AML-193 (cell line): ENCODE results near the gene PIP5KL1.

Experiments
- DNase-seq, 2 experiments: peaks; one replicate each; lab custom pipeline; 2025; lab: John Stamatoyannopoulos, UW

PIP5KL1 gene

DNA sequence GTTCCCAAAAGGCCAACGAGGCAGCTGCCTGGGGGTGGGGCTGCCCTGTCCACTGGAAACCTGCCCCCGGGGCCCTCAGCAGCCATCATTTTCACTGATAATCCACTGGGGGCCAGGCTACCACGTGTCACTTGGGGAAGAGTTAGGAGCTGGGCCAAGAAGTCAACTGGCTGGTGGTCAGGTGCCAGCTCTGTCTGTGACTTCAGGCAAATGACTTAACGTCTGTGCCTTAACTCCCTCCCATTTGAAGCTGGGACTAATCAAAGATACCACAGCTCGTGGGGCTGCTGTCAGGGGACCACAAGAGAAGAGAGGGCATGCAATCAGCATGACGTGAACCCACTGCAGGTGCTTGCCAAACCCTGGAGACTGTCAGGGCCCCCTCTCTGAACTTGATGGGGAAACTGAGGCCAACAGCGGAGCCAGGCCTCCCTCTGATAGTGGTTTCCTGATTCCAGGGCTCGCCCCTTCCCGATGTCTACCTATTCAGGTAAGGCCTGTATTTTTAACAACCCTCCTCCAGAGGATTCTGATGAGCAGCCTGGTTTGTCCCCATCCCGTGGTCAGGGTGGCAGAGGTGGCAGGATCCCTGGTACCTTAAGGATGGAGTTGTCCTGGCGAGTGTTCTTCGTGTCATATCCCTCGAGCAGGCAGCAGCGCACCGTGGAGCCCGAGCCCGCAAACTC is 19.4 kb upstream of the PIP5KL1 start:
- no peak for DNase-seq

GRCh38 chr9:127947841-127948710 is 17.5 kb upstream of the PIP5KL1 start:
- DNase-seq = no peak

DNA sequence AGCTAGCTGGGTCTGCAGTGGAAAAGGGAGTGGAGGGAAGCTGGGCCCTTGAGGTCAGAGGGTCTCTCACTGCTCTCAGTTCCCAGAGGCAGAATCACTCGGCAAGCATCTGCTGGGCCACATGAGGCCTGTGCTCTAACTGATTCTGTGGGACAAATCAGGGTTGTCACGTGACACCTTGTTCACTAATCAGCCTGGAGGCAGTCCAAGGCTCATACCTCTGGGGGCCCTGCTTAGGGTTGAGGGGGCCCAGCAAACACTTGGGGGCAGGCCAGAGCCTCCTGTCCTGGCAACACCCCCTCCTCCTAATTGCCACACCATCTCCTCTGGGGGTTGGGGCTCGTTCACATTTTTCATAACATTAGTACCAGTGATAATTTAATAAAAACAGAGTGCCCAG is 16.2 kb upstream of the PIP5KL1 start:
- DNase-seq = no peak

DNA sequence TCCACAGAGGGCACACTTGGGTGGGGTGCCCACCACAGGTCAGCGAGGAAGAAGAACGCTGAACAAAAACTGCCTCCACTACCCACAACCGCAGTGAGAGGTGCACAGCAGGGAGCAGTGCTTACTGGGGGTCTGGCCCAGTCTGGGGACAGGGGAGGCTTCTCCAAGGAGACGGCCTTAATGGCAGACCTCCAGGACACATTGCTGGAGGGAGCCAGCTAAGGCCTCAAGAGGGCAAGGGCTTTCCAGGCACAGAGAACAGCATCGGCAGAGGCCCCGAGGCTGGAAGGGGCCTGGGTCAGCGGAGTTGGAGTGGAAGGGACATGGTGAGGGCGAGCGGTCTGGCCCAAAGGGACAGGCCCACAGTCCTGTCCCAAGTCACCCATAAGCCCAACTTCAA is 15.4 kb upstream of the PIP5KL1 start:
- no peak for DNase-seq

DNA sequence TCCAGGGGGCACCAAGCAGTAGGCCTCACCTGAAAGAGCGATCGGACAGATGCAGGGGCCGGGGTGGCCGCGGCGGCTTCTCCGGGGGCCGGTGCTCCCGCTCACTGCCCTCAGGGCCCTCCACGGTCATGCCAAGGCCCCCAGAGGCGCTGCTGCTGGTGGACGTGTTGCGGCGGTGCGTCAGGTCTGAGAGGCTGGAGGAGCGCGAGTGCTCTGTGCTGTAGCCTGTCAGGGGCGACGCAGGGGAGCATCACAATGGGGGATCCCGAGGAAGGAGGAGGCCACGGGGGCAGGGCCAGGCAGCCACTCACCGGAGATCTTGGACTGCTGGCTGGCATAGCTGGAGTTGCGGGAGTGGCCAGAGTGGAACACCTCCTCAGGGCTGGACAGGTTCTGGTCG is 14.8 kb upstream of the PIP5KL1 start:
- DNase-seq = no peak

- no peak for DNase-seq
Observed at GRCh38 chr9:127944586-127945218, 14.1 kb upstream of the PIP5KL1 start.

DNA sequence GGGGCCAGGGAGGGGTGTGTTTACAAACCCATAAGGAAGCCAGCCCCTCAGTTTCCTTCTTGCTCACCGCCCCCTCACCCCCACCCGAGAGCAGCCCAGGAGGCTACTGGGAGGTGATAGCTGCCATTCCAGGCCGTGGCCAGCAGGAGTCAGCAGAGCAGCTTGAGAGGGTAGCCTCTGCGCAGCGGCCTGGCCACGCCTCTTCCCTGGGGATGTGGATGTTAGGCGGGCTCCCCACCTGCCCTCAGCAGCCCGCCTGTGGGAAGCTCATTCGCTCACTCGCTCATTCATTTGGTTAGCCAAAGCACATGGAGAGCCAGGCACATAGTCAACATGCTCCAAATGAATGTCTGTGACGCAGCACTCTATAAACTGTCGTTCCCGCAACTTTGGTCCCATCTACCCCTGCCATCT is 13.2 kb upstream of the PIP5KL1 start:
- DNase-seq = peak; percentile 45 to 58

GRCh38 chr9:127943011-127943662 is 12.6 kb upstream of the PIP5KL1 start:
- DNase-seq = no peak

DNA sequence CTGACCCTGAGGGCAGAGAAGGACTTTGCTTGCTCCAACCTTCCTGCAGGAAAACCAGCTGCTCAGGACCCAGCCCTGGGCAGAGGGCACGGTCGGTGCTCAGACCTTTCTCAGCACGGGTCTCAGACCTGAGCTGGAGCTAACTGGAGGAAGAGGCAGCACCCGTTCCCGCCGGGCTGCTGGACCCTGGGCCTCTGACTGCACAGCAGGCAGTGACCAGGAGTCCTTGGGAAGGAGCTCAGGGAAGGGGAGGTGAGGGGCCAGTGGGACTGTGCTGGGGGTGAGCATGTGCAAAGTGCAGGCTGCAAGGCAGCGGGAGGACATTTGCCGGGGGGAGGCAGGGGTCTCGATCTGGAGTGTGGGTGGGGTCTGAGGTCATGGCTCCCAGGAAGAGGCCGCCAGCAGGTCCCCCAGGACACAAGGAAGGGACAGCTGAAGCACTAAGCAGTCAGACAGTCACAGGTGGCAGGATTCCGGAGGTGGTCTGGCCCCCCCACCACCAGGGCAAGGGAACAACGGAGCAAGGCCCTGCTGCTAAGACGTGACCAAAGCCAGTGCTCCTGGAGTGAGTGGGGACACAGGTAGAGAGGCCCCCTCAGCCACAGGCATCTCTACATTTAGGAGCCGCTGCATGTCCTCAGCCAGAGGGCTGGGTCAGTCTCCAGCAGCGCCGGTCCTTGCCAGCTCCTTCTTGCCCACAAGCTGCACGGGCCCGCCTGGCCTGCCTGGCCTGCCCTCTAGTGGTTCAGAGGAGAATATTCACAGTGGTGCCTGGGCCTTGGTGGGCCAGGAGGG is 11.8 kb upstream of the PIP5KL1 start:
- DNase-seq = peak; percentile 30 to 52

DNA sequence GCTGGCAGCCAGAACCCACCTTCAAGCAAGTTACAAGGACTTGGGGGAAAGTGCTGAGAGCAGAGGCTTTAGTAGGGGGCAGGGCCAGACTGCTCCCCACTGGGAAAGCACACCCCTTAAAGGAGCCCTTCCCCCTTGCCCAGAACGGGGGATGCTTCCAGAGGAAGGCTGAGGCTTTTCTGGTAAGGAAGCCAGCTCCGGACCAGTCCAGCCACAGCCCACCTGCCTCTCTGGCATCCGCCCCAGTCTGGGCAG is 11.3 kb upstream of the PIP5KL1 start:
- DNase-seq = no peak

- no peak for DNase-seq
Observed at GRCh38 chr9:127941062-127941960, 10.7 kb upstream of the PIP5KL1 start.

- no peak for DNase-seq
Observed at GRCh38 chr9:127940593-127940992, 10.0 kb upstream of the PIP5KL1 start.

DNA sequence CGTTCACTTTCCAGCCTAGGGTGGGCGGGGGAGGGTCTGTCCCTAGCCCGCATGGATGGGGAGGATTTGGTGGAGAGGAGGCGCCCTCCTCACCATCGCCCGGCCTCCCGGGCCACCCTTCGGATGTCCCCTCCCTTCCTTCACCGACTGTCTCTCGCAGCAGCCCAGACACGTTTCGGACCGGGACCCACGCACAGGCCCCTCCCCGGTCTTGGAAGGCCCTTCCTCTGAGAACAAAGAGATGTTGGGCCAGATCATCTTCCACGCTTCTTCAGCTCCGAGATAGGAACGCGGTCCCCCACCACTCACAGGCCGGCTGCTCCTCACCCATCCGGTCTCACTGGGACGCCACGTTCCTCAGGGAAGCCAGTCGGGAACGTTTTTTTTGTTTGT is 7.7 kb upstream of the PIP5KL1 start:
- DNase-seq = no peak

DNA sequence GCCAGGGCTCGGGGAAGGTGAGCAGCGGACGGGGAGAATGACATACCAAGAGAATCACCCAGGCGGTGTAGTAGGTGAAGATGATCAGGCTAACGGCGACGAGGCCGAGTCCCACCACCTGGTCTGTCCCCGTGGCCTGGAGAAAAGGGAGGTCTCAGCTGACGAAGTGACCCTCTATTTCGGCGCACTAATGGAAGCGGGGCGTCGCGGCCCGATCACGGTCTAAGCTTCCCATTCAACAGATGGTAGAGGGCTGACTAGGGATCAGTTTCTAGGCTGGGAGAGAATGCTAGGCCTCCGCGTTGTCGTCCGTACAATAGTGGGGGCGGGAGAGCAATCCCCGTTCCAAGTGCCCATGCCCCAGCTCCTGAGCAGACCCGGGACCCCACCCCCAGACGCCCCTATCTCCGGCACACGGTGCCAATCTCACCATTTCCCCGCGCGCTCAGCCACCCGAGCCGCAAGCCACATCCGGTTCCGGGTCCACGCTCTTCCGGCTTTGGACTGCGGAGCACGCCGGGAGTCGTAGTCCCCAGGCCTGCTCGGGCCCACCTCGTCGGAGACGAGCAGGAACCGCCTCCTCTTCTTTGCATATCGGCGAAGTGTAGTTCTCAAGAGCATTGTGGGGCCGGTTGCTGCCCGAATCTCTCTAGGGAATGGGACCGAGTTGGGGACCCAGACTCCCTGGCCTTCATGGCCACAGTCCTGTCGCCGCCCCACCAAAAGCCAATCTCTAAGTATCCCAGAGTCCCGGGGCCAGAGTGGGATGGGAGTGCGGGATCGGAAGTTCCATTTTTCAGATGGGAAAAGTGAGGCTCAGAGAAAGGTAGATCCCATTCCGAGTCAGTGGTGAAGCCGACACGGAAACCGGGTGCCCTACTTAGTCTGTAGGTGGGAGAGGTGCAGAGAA is 7.1 kb upstream of the PIP5KL1 start, which contains the start of gene DPM2:
Gene DPM2, minus strand, starts transcription at position 467 of the 910 bp plus-strand sequence. Its CDS starts 34 bp downstream, at position 433.
- DNase-seq = peak; percentile 64 to 70

DNA sequence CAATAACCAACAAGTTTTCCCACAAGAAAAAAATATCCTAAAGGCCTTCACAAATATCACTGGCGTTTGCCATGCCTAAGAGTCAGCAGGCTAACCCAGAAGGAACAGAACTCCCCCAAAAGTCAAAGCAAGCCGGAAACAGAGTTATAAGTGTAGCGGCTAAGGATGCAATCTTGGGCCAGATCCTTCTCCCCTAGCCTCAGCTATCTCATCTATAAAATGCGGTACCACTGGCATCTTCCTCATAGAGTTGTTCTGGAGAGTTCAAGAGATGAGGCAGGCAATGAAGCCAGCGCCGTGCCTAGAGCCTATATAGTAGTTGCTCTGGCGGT is 6.4 kb upstream of the PIP5KL1 start:
- DNase-seq = peak in 1 of 2 experiments; percentile 17

DNA sequence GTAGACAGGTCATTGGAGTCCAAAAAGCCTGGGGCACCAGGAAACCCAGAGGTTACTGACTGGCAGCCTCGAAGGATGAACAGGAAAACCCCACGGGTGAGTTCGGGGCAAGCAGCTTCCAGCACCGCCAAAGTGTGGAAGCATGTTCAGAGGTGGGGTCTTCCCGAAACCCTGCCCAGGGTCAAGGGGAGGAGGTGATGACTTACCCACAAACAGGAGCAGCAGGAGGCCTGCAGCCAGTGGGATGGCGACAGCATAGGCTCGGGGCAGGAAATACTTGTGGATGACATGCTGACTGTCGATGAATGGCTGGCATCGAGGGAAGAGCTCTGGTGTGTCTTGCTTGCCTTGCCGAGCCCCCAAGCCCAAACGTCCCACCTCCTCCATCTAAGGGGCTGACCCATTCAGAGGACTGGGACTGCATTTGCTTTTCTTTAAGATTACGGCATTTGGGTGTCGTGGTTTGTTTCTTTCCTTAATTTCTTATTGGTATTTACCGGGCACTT is 5.8 kb upstream of the PIP5KL1 start:
- no peak for DNase-seq

GRCh38 chr9:127935765-127936221 is 5.2 kb upstream of the PIP5KL1 start:
- DNase-seq = no peak

- DNase-seq = no peak
Observed at GRCh38 chr9:127934986-127935385, 4.4 kb upstream of the PIP5KL1 start.

DNA sequence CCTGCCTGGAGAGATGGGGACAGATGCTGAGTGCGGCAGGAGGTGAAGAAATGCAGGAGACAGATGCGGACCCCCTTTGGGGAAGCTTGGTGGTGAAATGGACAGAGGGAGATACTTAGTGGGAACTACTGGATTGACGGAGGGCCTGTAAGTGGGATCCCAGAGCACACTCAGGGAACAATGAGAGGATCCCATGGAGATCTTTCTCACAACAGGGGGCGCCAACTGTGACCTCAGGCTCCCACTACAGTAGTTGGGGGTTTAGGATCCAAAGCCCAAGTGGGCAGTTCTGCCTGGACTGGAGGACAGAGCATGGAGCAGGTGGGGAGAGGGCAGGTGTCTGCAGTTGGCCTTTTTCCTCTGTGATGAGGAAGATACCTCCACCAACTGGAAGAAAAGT is 3.7 kb upstream of the PIP5KL1 start:
- DNase-seq = no peak
